ENCODE measurements around the gene ARSK. TPM values are rescaled to one million over a fixed set of nuclear protein-coding genes. Genes with fewer than 3 reads are reported as not detected.

ARSK gene
- total RNA-seq, 4 donors from 2014 or later = 3.0 to 9.5 (median 6.1) TPM

DNA sequence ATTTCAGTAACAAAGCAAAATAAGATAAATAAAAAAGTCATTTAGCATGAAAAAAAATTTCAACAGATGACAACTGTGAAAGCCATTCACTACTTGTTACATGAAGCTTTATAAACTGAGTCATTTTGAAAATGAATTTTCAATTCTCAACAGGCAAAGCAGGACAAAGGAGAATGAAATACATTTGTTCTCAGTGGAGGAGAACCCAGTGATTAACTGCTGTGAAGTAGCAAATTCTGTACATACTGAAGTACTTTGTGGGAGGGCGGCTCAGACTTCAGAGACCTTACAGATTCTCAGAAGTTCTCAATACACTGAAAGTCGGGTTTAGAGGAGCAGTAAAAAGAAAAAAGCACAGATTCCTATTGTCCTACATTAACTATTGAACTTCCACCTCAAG lies 21.8 kb upstream of the ARSK start:
- DNase-seq (ENCODE audit: low spot score) (no peak), ATAC-seq (ENCODE audit: low FRiP score) (no peak)
- TF ChIP-seq, protein P1, sequence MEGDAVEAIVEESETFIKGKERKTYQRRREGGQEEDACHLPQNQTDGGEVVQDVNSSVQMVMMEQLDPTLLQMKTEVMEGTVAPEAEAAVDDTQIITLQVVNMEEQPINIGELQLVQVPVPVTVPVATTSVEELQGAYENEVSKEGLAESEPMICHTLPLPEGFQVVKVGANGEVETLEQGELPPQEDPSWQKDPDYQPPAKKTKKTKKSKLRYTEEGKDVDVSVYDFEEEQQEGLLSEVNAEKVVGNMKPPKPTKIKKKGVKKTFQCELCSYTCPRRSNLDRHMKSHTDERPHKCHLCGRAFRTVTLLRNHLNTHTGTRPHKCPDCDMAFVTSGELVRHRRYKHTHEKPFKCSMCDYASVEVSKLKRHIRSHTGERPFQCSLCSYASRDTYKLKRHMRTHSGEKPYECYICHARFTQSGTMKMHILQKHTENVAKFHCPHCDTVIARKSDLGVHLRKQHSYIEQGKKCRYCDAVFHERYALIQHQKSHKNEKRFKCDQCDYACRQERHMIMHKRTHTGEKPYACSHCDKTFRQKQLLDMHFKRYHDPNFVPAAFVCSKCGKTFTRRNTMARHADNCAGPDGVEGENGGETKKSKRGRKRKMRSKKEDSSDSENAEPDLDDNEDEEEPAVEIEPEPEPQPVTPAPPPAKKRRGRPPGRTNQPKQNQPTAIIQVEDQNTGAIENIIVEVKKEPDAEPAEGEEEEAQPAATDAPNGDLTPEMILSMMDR (IDR thresholded peaks at IDR 0.05) = no peak

DNA sequence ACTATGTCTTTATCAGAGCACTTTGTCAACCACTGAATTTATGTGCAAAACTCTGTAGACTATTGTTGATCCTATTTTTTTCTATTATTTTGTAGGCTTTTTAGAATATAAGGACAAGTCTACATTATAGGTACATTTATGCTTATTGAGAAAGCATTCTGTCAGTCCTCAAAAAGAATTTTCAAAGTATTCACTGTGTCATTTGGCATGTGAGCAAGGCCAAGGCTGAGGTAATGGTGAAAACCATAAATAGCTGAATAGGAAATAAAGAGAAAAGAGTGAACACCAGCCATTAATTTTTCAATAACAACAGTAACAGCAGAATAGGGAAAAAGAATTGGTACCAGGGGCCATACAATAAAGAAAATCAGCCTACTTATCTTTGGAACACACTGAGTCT lies 21.1 kb upstream of the ARSK start:
- ATAC-seq (ENCODE audit: low FRiP score) = no peak

DNA sequence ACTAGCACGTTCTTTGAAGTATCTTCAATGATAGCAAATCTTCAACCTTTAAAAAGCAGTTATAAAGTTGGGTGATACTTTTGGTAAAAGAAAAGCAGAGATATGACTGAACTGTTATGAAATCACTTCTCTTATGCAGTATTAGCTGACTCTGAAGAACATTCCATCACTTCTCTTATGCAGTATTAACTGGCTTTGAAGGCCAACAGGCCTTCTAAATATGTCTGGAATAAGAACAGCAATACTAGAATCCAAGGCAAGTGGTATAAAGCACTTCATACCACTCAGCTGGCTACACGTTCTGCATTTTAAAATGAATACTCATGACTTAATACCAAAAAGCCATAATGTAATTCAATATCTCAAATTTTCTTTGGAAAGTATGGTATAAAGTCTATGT lies 17.4 kb upstream of the ARSK start:
- DNase-seq (ENCODE audit: low spot score) = no peak
- TF ChIP-seq, protein P1 (IDR thresholded peaks at IDR 0.05) = no peak
- ATAC-seq (ENCODE audit: low FRiP score) = no peak

More for the DNA sequence above, 21.1 kb upstream of the ARSK start:
- TF ChIP-seq, protein P1 (IDR thresholded peaks at IDR 0.05) = no peak
- no peak for DNase-seq (ENCODE audit: low spot score)

DNA sequence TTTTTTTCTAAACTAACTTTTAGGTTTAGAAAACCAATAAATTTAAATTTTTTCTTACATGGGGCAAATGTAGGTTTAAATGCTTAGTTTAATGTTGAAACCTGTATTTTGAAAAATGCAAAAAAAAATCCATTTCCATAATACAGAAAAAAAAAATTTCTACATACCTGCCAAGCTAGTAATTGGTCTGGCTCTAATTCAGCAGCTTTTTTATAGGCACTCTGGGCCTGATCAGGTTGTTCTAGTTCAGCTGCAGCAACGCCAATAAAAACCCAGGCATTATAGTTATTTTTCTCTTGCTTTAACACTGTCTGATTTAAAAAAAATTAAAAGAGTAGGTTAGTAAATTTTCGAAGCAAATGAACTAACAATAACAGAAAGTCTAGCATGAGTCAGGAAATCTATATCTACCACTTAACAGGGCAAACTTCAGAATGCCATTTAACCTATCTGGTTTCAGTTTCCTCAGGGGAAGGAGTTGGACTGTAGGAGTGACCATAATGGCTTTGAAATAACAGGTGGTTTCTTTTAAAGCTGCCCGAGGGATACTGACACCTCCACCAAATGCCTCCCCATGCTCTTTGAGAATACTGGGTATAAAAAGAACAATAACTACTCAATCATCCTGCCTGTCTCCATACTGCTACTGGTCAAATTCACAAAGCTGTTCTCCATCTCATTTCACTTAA lies 11.7 kb upstream of the ARSK start:
- ATAC-seq (ENCODE audit: low FRiP score) (no peak), DNase-seq (ENCODE audit: low spot score) (no peak)

DNA sequence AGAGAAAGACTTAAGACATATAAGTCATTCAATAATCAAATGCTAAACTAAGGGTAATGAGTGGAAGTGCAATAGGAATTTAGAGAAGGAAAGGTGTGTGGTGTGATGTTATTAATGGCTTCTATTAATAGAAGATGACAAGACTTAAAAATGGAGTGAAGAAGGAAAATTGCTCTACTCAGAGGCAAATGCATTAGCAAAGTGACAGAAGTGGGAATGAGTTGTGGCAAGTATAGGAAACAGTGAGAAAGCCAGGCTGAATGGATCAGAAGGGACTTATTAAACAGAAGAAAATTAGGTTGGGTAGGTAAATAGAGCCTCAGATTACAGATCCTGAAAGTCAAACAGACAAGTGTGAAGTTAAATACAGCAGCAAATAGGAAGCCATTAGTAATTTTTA lies 5.9 kb upstream of the ARSK start:
- DNase-seq (ENCODE audit: low spot score) (no peak), ATAC-seq (ENCODE audit: low FRiP score) (no peak)
- TF ChIP-seq, protein P1 (IDR thresholded peaks at IDR 0.05) = no peak

More for the DNA sequence above, 11.7 kb upstream of the ARSK start:
- TF ChIP-seq, protein P1 (IDR thresholded peaks at IDR 0.05) = no peak

DNA sequence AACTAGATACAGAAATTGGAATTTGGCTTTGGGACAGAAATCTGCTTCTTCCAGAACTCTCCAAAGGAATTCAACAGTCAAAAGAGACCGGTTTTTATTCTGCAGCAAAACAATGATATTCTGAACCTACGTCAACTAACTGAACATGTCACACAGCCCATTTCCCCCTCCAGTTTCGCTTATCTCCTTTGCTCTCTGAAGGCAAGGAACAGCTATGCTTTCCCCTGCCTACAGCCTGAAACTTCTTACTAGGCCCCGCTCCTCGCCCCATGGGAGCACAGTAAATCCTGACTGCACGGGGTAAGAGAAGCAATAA lies 612 bp upstream of the ARSK start:
- TF ChIP-seq, protein P1 (IDR thresholded peaks at IDR 0.05) = no peak
- peak; percentile 11 for ATAC-seq (ENCODE audit: low FRiP score)
- no peak for DNase-seq (ENCODE audit: low spot score)

DNA sequence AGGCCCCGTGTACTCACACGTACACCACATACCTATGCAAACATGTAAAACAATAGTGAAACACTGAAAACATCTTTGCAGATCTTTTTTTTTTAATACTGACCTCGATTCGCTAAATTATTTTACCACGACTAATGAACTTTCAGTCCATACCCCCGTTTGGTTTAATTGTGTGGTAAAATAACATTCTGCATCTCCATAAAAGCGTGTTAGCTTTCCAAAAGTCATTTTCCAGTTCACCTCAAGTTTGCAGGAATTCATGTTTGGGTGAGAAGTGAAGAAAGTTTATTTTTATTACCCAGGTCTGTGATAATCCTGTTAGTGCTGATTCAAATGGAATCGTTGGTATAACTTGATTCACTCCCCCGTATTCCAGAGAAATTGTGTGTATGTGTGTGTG lies 652 bp downstream of the ARSK start:
- TF ChIP-seq, protein P1 (IDR thresholded peaks at IDR 0.05) = no peak
- ATAC-seq (ENCODE audit: low FRiP score) (no peak), DNase-seq (ENCODE audit: low spot score) (no peak)

All from omental fat pad (tissue), 4 donors.